GM06990 (cell line): Measurements from ENCODE around the gene ZFR2.
"Not testable (repeated sequence)": the region's sequence is repeated elsewhere in the genome, so short reads cannot be mapped to it uniquely, and the experiment has no call there.

Source experiments
- DNase-seq: peaks from one replicate; pipeline ENCODE4 v3.0.0-alpha.2; 2011; ENCODE audit not compliant: insufficient read length; ENCODE audit errors: extremely low read depth
- H3K27me3 ChIP-seq: replicated peaks from 2 replicates; pipeline ENCODE4 v1.6.0; 2011; ENCODE audit warnings: low read length; ENCODE audit not compliant: control insufficient read depth, insufficient read depth
- H3K36me3 ChIP-seq: 2 replicates; pipeline ENCODE4 v1.5.1; 2011; ENCODE audit warnings: low read length; ENCODE audit not compliant: control insufficient read depth, insufficient read depth
- H3K4me3 ChIP-seq: replicated peaks from 2 replicates; pipeline ENCODE4 v1.5.1; 2011; ENCODE audit warnings: low read depth, mild to moderate bottlenecking, control low read depth, low read length
- CTCF ChIP-seq: IDR thresholded peaks from 2 replicates; pipeline ENCODE4 v1.5.1; 2011; ENCODE audit warnings: low read length, control low read depth, mild to moderate bottlenecking, inconsistent platforms; ENCODE audit not compliant: insufficient read depth, poor library complexity, severe bottlenecking

The ZFR2 gene

DNA sequence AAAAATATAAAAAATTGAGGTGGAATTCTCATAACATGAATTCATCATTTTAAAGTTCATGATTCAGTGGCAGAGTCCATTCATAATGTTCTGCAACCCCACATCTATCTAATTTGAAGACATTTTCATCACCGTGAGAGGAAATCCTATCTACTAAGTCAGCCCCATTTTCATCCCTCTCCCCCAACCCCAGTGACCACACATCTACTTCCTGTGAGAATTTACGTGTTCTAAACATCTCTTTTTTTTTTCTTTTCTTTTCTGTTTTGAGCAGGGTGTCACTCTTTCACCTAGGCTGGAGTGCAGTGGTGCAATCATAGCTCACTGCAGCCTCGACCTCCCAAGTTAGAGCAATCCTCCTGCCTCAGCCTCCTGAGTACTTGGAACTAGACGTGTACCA is 29.1 kb upstream of the ZFR2 start:
- DNase-seq, result no peak
- no peak for TF ChIP-seq CTCF
- H3K4me3 ChIP-seq, result no peak overlapping the region
- H3K27me3 ChIP-seq, result peaks cover 1% of the 10 kb centered on the region; the same call in 1 of the 2 replicates
- no peaks in the 10 kb centered on the region for H3K36me3 ChIP-seq

DNA sequence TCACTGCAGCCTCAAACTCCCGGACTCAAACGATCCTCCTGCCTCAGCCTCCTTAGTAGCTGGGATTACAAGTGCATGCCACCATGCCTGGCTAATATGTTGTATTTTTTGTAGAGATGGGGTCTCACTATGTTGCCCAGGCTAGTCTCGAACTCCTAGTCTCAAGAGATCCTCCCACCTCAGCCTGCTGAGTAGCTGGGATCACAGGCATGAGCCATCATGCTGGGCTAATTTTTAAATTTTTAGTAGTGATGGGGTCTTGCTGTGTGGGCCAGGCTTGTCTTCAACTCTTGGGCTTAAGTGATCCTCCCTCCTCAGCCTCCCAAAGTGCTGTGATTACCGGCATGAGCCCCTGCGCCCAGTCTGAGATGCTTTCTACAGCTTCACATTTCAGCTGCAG is 26.9 kb upstream of the ZFR2 start:
- Histone ChIP-seq H3K27me3 (peaks cover 1% of the 10 kb centered on the region; the same call in 1 of the 2 replicates), H3K36me3 (no peaks in the 10 kb centered on the region), H3K4me3 (no peak overlapping the region)
- no peak for TF ChIP-seq CTCF
- no peak for DNase-seq

- not testable (repeated sequence) for DNase-seq, H3K36me3 ChIP-seq, H3K4me3 ChIP-seq, H3K27me3 ChIP-seq
These were observed 26.1 kb upstream of the ZFR2 start for GRCh38 chr19:3894959-3895358.

- no peak for DNase-seq
- Histone ChIP-seq H3K36me3 (no peaks in the 10 kb centered on the region), H3K4me3 (no peak overlapping the region), H3K27me3 (peaks cover 1% of the 10 kb centered on the region; the same call in 1 of the 2 replicates)
- no peak for TF ChIP-seq CTCF
These were observed 24.8 kb upstream of the ZFR2 start for GRCh38 chr19:3893509-3894179.

DNA sequence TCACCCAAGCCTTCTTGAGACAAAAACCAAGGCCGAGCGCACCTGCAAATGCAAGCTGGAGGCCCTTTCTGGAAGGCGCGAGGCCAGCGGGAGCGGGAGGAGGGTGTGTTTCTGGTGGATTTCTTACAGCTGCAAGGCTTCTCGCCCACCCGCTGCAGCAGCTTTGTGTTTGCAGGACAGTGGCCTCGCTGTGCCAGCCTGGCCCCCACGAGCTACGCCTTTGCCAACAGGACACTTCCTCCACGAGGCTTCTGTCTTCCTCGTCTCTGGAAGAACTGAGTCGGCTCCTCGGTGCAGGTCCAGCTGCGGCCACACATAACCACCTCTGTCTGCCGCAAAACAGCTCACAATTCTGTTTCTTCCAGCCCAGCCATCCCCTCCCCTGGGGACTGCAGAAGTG is 21.8 kb upstream of the ZFR2 start:
- no peaks in the 10 kb centered on the region for H3K36me3 ChIP-seq
- no peak for TF ChIP-seq CTCF
- H3K27me3 ChIP-seq, result peaks cover 1% of the 10 kb centered on the region; the same call in 1 of the 2 replicates
- H3K4me3 ChIP-seq, result no peak overlapping the region
- DNase-seq, result no peak

DNA sequence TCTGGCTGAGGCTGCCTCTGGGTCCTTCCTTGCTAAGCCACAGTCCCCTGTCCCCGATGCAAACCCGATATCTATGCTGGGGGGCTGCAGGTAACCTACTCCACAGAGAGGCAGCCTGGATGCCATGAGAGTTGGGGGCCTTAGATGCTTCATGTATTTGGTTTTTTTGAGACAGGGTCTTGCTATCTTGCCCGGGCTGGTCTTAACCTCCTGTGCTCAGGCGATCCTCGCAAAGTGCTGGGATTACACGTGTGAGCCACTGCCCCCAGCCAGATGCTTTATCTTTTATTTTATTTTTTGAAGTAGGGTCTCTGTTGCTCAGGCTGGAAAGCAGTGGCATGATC is 13.2 kb upstream of the ZFR2 start:
- no peak for DNase-seq
- no peak overlapping the region for H3K4me3 ChIP-seq
- no peak for TF ChIP-seq CTCF
- no peaks in the 10 kb centered on the region for H3K36me3 ChIP-seq
- H3K27me3 ChIP-seq, result no peaks in the 10 kb centered on the region; the same call in 1 of the 2 replicates
